Gastroesophageal sphincter (tissue), 3 donors: ENCODE measurements around the gene SEMA6A.

Source experiments
- EP300 ChIP-seq: sonication (generic); formaldehyde crosslinking; IDR thresholded peaks from one replicate; pipeline ENCODE4 v1.6.1; 2017; ENCODE audit warnings: antibody characterized with exemption, mild to moderate bottlenecking
- POLR2A ChIP-seq, 2 donors: fragments of 450-650 bp; IDR thresholded peaks; one replicate each; pipeline ENCODE4 v1.6.1; 2017; ENCODE audit warnings: antibody characterized with exemption in 2 of 2, mild to moderate bottlenecking in 2 of 2, moderate library complexity in 1 of 2
- TF ChIP-seq, protein P1 (sequence below), 4 experiments: fragments of 200-600 bp in 2 of 4; fragments of 450-650 bp in 2 of 4; sonication (generic) in 1 of 4; IDR thresholded peaks; one replicate each; pipeline ENCODE4 v1.5.1; 2017 to 2019; ENCODE audit warnings: antibody characterized with exemption in 4 of 4, mild to moderate bottlenecking in 2 of 4, moderate library complexity in 2 of 4

DNA sequence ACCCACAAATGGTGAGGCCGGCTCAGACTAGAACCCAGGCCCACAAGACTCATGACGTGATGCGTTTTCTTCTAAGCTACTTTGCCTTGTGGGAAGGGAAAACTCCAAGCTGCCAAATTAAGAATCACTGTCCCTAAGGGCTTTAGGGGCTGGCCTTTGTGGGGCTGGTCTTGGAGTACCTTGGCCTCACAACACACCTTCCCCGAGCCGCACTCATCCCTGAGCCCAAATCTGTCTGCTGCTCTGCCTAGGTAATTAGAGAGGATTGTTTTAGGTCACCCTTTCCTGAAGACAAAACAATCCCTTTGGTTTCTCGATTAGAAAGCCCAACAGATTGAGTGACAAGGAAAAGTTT, 137.3 kb downstream of the SEMA6A start:
- TF ChIP-seq, protein P1, sequence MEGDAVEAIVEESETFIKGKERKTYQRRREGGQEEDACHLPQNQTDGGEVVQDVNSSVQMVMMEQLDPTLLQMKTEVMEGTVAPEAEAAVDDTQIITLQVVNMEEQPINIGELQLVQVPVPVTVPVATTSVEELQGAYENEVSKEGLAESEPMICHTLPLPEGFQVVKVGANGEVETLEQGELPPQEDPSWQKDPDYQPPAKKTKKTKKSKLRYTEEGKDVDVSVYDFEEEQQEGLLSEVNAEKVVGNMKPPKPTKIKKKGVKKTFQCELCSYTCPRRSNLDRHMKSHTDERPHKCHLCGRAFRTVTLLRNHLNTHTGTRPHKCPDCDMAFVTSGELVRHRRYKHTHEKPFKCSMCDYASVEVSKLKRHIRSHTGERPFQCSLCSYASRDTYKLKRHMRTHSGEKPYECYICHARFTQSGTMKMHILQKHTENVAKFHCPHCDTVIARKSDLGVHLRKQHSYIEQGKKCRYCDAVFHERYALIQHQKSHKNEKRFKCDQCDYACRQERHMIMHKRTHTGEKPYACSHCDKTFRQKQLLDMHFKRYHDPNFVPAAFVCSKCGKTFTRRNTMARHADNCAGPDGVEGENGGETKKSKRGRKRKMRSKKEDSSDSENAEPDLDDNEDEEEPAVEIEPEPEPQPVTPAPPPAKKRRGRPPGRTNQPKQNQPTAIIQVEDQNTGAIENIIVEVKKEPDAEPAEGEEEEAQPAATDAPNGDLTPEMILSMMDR (IDR thresholded peaks at IDR 0.05), result no peak
- TF ChIP-seq POLR2A (IDR thresholded peaks at IDR 0.05) (no peak), EP300 (no peak)
